SK-N-SH (cell line): ENCODE results near the gene ZBTB33.

Experiments used
- CTCF ChIP-seq: fragments of 200-600 bp; sonication (generic); IDR thresholded peaks from 2 replicates; pipeline ENCODE4 v1.6.1; 2017; ENCODE audit warnings: antibody characterized with exemption, mild to moderate bottlenecking, moderate library complexity
- EZH2phosphoT487 ChIP-seq: fragments of 200-600 bp; sonication (generic); IDR thresholded peaks from 2 replicates; pipeline ENCODE4 v1.6.1; 2017; ENCODE audit warnings: low read depth, mixed run types, mild to moderate bottlenecking, antibody characterized with exemption, moderate library complexity, borderline replicate concordance
- FOXJ3 ChIP-seq: sonication (generic); formaldehyde crosslinking; IDR thresholded peaks from 2 replicates; pipeline ENCODE4 v1.5.1; 2020; ENCODE audit warnings: mild to moderate bottlenecking, missing genetic modification reagents
- MAX ChIP-seq: IDR thresholded peaks from 2 replicates; pipeline ENCODE4 v1.4.0; 2012; ENCODE audit warnings: low read depth
- NFIC ChIP-seq: IDR thresholded peaks from 2 replicates; pipeline ENCODE4 v1.4.0; 2012; ENCODE audit warnings: borderline replicate concordance
- PBX3 ChIP-seq: IDR thresholded peaks from 2 replicates; pipeline ENCODE4; 2012
- POLR2AphosphoS5 ChIP-seq: IDR thresholded peaks from 2 replicates; pipeline ENCODE4 v1.6.1; 2012; ENCODE audit warnings: low read depth, low read length
- YY1 ChIP-seq: IDR thresholded peaks from 2 replicates; pipeline ENCODE4 v1.4.0; 2012; ENCODE audit warnings: low read depth, mild to moderate bottlenecking

GRCh38 chrX:120244395-120244734, 6.2 kb upstream of the ZBTB33 start:
- TF ChIP-seq POLR2AphosphoS5 (no peak), NFIC (no peak), CTCF (no peak), MAX (no peak), PBX3 (no peak), YY1 (no peak), EZH2phosphoT487 (no peak), FOXJ3 (no peak)
